ENCODE results near the gene LIX1L.

DNA sequence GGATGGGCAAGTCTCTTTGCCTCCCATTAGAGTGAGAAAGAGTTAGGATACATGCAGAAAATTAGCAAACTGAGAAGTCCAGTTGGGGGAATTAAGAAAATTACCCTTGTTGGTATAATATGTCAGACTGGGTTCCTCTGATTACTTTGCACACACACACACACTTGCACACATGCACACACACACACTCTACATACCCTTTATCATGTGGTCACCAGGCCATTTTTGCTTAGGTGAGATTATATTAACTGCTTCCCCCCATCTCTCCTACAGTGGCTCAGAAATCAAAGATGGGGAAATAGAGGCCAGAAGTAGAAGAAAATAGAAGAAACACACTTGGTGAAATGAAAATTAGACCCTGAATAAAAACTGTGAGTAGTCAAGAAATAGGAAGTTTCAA, 917 bp upstream of the LIX1L start:
- TF ChIP-seq POLR2A (IDR thresholded peaks at IDR 0.05; ENCODE audit: low read depth, low read length) (no peak), RCOR1 (IDR thresholded peaks at IDR 0.05; ENCODE audit: insufficient replicate concordance, low read length) (no peak), CEBPB (IDR thresholded peaks at IDR 0.05; ENCODE audit: low read depth, low read length) (no peak), NFE2L2 (IDR thresholded peaks at IDR 0.05; ENCODE audit: low read depth, low read length) (no peak), MXI1 (IDR thresholded peaks at IDR 0.05; ENCODE audit: borderline replicate concordance, low read depth, low read length) (no peak), FOS (IDR thresholded peaks at IDR 0.05; ENCODE audit: low read depth, low read length) (no peak), BHLHE40 (IDR thresholded peaks at IDR 0.05; ENCODE audit: low read depth, low read length) (no peak), MAFK (IDR thresholded peaks at IDR 0.05; ENCODE audit: low read depth, low read length) (no peak), RFX5 (IDR thresholded peaks at IDR 0.05; ENCODE audit: low read depth, low read length) (no peak), SMC3 (IDR thresholded peaks at IDR 0.05; ENCODE audit: low read depth, low read length) (no peak)
- TF ChIP-seq, protein P1, sequence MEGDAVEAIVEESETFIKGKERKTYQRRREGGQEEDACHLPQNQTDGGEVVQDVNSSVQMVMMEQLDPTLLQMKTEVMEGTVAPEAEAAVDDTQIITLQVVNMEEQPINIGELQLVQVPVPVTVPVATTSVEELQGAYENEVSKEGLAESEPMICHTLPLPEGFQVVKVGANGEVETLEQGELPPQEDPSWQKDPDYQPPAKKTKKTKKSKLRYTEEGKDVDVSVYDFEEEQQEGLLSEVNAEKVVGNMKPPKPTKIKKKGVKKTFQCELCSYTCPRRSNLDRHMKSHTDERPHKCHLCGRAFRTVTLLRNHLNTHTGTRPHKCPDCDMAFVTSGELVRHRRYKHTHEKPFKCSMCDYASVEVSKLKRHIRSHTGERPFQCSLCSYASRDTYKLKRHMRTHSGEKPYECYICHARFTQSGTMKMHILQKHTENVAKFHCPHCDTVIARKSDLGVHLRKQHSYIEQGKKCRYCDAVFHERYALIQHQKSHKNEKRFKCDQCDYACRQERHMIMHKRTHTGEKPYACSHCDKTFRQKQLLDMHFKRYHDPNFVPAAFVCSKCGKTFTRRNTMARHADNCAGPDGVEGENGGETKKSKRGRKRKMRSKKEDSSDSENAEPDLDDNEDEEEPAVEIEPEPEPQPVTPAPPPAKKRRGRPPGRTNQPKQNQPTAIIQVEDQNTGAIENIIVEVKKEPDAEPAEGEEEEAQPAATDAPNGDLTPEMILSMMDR (conservative IDR thresholded peaks at IDR 0.05; ENCODE audit: low read depth, low read length) = no peak
- TF ChIP-seq, protein P2, sequence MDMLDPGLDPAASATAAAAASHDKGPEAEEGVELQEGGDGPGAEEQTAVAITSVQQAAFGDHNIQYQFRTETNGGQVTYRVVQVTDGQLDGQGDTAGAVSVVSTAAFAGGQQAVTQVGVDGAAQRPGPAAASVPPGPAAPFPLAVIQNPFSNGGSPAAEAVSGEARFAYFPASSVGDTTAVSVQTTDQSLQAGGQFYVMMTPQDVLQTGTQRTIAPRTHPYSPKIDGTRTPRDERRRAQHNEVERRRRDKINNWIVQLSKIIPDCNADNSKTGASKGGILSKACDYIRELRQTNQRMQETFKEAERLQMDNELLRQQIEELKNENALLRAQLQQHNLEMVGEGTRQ (IDR thresholded peaks at IDR 0.05; ENCODE audit: low read depth, low read length) = no peak

Measured in IMR-90 (cell line).